Loucy (cell line): ENCODE results near the gene RYR2.

ENCODE experiments used
- H2AFZ ChIP-seq: fragments of 200-600 bp; sonication (generic); 2 replicates; pipeline ENCODE4 v1.6.0; 2016; ENCODE audit warnings: antibody characterized with exemption, mild to moderate bottlenecking, low read length, moderate library complexity
- H3F3A ChIP-seq: fragments of 200-600 bp; 2 replicates; pipeline ENCODE4 v1.6.0; 2016; ENCODE audit warnings: antibody characterized with exemption, low read depth, mild to moderate bottlenecking
- H3K27me3 ChIP-seq: fragments of 200-600 bp; sonication (generic); 2 replicates; pipeline ENCODE4 v1.6.1; 2014; ENCODE audit warnings: low read length, mild to moderate bottlenecking; ENCODE audit not compliant: insufficient read depth, poor library complexity, severe bottlenecking
- H3K36me3 ChIP-seq: fragments of 200-600 bp; sonication (generic); 2 replicates; pipeline ENCODE4 v1.6.1; 2016; ENCODE audit warnings: low read length; ENCODE audit not compliant: insufficient read depth
- H3K4me1 ChIP-seq: fragments of 200-600 bp; sonication (generic); 2 replicates; pipeline ENCODE4 v1.5.1; 2014; ENCODE audit warnings: low read length, mild to moderate bottlenecking; ENCODE audit not compliant: insufficient read depth, poor library complexity, severe bottlenecking
- H3K4me2 ChIP-seq: fragments of 200-600 bp; sonication (generic); 2 replicates; pipeline ENCODE4 v1.6.0; 2014; ENCODE audit warnings: antibody characterized with exemption, low read length, low read depth, mild to moderate bottlenecking; ENCODE audit not compliant: poor library complexity, severe bottlenecking
- H3K4me3 ChIP-seq: fragments of 200-600 bp; sonication (generic); 2 replicates; pipeline ENCODE4 v1.5.1; 2014; ENCODE audit warnings: low read length, mild to moderate bottlenecking, mixed read lengths; ENCODE audit not compliant: poor library complexity, severe bottlenecking
- H3K79me2 ChIP-seq: fragments of 200-600 bp; sonication (generic); 2 replicates; pipeline ENCODE4 v1.6.1; 2014; ENCODE audit warnings: low read length; ENCODE audit not compliant: insufficient read depth
- H3K9ac ChIP-seq: fragments of 200-600 bp; sonication (generic); 2 replicates; pipeline ENCODE4 v1.6.0; 2014; ENCODE audit warnings: mild to moderate bottlenecking, low read depth, low read length, moderate library complexity; ENCODE audit not compliant: poor library complexity, severe bottlenecking
- H3K9me2 ChIP-seq: fragments of 200-600 bp; sonication (generic); replicated peaks from 2 replicates; pipeline ENCODE4 v1.6.1; 2016; ENCODE audit warnings: low read depth, low read length, mixed read lengths
- H3K9me3 ChIP-seq: fragments of 200-600 bp; sonication (generic); 2 replicates; pipeline ENCODE4 v1.6.1; 2014; ENCODE audit warnings: mild to moderate bottlenecking, antibody characterized with exemption, low read length, low read depth; ENCODE audit not compliant: insufficient read depth
- H4K20me1 ChIP-seq: fragments of 200-600 bp; sonication (generic); 2 replicates; pipeline ENCODE4 v1.6.0; 2014; ENCODE audit warnings: antibody characterized with exemption, low read length, mild to moderate bottlenecking; ENCODE audit not compliant: insufficient read depth, poor library complexity, severe bottlenecking
- CTCF ChIP-seq: fragments of 200-600 bp; sonication (generic); conservative IDR thresholded peaks from 2 replicates; pipeline ENCODE4 v1.5.1; 2014; ENCODE audit warnings: mild to moderate bottlenecking, antibody characterized with exemption, low read length
- EZH2phosphoT487 ChIP-seq: fragments of 200-600 bp; IDR thresholded peaks from 2 replicates; pipeline ENCODE4 v1.6.1; 2018; ENCODE audit warnings: antibody characterized with exemption, mild to moderate bottlenecking, moderate library complexity, borderline replicate concordance

RYR2 gene

DNA sequence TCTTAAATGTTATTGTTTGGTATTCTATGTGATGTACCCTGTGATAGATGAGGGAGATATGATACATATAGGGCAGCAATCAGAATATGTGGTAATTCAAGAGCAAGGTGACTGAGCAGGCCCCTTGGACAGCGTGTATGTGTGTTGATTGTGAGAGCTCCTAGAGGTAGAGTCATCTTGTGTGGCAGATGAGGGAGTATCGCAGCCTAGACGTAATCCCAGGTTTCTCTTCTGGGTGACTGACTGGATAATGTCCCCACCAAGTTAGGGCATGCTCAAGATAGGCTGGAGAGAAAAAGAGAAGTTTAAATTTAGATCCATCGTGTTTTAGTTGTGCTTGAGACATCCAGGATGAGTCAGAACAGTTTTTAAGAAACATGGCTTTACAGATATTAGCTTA is 663.5 kb downstream of the RYR2 start:
- no peaks in the 10 kb centered on the region for H3F3A ChIP-seq
- no peak overlapping the region for H3K4me3 ChIP-seq
- no peaks in the 10 kb centered on the region for H3K9me2 ChIP-seq
- no peak overlapping the region for H3K9ac ChIP-seq
- no peak overlapping the region for H2AFZ ChIP-seq
- H3K9me3 ChIP-seq: no peaks in the 10 kb centered on the region
- H4K20me1 ChIP-seq: no peaks in the 10 kb centered on the region
- no peaks in the 10 kb centered on the region for H3K27me3 ChIP-seq
- H3K36me3 ChIP-seq: no peaks in the 10 kb centered on the region
- H3K4me1 ChIP-seq: no peaks in the 10 kb centered on the region
- no peak for TF ChIP-seq EZH2phosphoT487
- TF ChIP-seq CTCF: no peak
- H3K79me2 ChIP-seq: no peaks in the 10 kb centered on the region
- H3K4me2 ChIP-seq: no peak overlapping the region

DNA sequence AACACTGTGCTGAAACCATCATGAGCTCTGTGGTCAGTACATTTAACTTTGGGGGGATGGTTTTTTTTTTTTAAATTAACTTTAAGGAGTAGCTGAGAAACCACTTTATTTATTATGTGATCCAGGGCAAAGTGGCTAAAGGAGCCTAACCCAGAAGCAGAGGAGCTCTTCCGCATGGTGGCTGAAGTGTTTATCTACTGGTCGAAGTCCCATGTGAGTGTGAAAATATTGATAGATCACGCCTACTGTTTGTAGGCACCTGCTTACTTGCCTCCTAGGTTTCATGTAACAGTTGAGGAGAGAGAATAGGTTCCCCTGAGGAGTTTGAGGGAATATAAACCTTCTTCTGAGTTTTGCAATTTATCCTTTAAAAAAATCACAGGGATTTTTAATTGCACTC is 667.4 kb downstream of the RYR2 start:
- Histone ChIP-seq H3K4me3 (no peak overlapping the region), H3K9me3 (no peaks in the 10 kb centered on the region), H3K9ac (no peak overlapping the region), H3K4me2 (no peak overlapping the region), H3K27me3 (no peaks in the 10 kb centered on the region), H3K4me1 (no peaks in the 10 kb centered on the region), H4K20me1 (no peaks in the 10 kb centered on the region), H3K79me2 (no peaks in the 10 kb centered on the region), H3K36me3 (no peaks in the 10 kb centered on the region), H2AFZ (no peak overlapping the region), H3K9me2 (no peaks in the 10 kb centered on the region), H3F3A (no peaks in the 10 kb centered on the region)
- no peak for TF ChIP-seq CTCF

DNA sequence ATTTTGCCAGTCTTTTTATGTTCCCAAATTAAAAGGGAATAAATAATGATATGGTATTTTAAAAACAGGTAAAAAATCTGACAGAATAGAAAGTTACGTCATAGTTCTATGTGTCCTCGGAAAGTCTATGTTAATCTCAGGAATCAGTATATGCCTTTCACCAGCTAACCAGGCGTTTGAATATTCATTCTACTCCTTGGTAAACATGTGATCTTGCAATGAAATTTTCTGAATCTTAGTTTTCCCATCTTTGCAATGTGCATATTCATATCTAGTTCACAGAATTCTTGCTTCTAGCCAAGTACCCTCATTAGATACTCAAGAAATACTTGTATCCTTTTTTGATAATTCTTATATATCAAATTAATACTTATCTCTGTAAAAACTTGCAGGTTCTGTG is 669.3 kb downstream of the RYR2 start:
- no peaks in the 10 kb centered on the region for H3K9me3 ChIP-seq
- H3K27me3 ChIP-seq: no peaks in the 10 kb centered on the region
- H3K9me2 ChIP-seq: no peaks in the 10 kb centered on the region
- no peak overlapping the region for H3K4me3 ChIP-seq
- H2AFZ ChIP-seq: no peak overlapping the region
- no peaks in the 10 kb centered on the region for H3K79me2 ChIP-seq
- H4K20me1 ChIP-seq: no peaks in the 10 kb centered on the region
- H3K4me1 ChIP-seq: no peaks in the 10 kb centered on the region
- H3K9ac ChIP-seq: no peak overlapping the region
- no peak for TF ChIP-seq EZH2phosphoT487
- H3K36me3 ChIP-seq: no peaks in the 10 kb centered on the region
- no peaks in the 10 kb centered on the region for H3F3A ChIP-seq
- no peak overlapping the region for H3K4me2 ChIP-seq

GRCh38 chr1:237712082-237712481 is 670.1 kb downstream of the RYR2 start:
- Histone ChIP-seq H3K9me2 (no peaks in the 10 kb centered on the region), H3K4me1 (no peaks in the 10 kb centered on the region), H3K9ac (no peak overlapping the region), H4K20me1 (no peaks in the 10 kb centered on the region), H3K9me3 (no peaks in the 10 kb centered on the region), H3K79me2 (no peaks in the 10 kb centered on the region), H3K27me3 (no peaks in the 10 kb centered on the region), H3K36me3 (no peaks in the 10 kb centered on the region), H2AFZ (no peak overlapping the region), H3F3A (no peaks in the 10 kb centered on the region), H3K4me2 (no peak overlapping the region), H3K4me3 (no peak overlapping the region)
- no peak for TF ChIP-seq CTCF
- TF ChIP-seq EZH2phosphoT487: no peak
